Duodenal mucosa (tissue), 2 donors: ENCODE results near the gene HELZ.

Source experiments
- H3K27ac ChIP-seq: one replicate; pipeline ENCODE4 v1.7.0; 2013; ENCODE audit warnings: low read depth, low read length
- H3K27me3 ChIP-seq, 2 donors: one replicate each; pipeline ENCODE4 v1.7.0; 2013; ENCODE audit warnings: low read length in 2 of 2, control low read depth in 1 of 2; ENCODE audit not compliant: insufficient read depth in 2 of 2, control insufficient read depth in 1 of 2
- H3K36me3 ChIP-seq, 2 donors: one replicate each; pipeline ENCODE4 v1.7.0; 2013; ENCODE audit warnings: low read length in 2 of 2, control low read depth in 1 of 2; ENCODE audit not compliant: insufficient read depth in 2 of 2, control insufficient read depth in 1 of 2
- H3K4me1 ChIP-seq, 2 donors: one replicate each; pipeline ENCODE4 v1.7.0; 2013; ENCODE audit warnings: low read length in 2 of 2, control low read depth in 1 of 2; ENCODE audit not compliant: insufficient read depth in 2 of 2, control insufficient read depth in 1 of 2
- H3K4me3 ChIP-seq, 2 donors: one replicate each; pipeline ENCODE4 v1.7.0; 2013; ENCODE audit warnings: low read length in 2 of 2, low read depth in 1 of 2
- H3K9ac ChIP-seq, 2 donors: one replicate each; pipeline ENCODE4 v1.7.0; 2013; ENCODE audit warnings: low read length in 2 of 2, low read depth in 1 of 2
- H3K9me3 ChIP-seq, 2 donors: one replicate each; pipeline ENCODE4 v1.7.0; 2013; ENCODE audit warnings: low read length in 2 of 2, control low read depth in 1 of 2; ENCODE audit not compliant: control insufficient read depth in 1 of 2

The HELZ gene

DNA sequence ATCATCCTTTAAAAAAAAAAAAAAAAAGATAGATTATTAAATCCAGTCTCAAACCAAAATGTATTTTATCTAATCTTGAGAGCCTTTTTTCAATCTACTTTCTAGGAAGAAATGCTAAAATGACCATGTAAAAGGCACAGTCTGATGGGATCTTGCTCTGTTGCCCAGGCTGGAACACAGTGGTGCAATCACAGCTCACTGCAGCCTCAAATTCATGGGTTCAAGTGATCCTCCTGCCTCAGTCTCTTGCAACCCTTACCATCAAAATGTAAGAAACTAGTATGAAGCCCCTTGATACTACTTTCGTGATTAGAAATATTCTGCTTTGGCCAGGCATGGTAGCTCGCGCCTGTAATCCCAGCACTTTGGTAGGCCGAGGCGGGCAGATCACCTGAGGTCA, 70.8 kb downstream of the HELZ start:
- no peaks in the 10 kb centered on the region for H3K9me3 ChIP-seq
- H3K27ac ChIP-seq, result no peak overlapping the region
- no peaks in the 10 kb centered on the region for H3K27me3 ChIP-seq
- peaks cover 1 to 13% of the 10 kb centered on the region in 2 donors for H3K4me1 ChIP-seq
- H3K4me3 ChIP-seq, result no peak overlapping the region
- peaks cover 0 to 18% of the 10 kb centered on the region in 2 donors for H3K36me3 ChIP-seq
- no peak overlapping the region for H3K9ac ChIP-seq

DNA sequence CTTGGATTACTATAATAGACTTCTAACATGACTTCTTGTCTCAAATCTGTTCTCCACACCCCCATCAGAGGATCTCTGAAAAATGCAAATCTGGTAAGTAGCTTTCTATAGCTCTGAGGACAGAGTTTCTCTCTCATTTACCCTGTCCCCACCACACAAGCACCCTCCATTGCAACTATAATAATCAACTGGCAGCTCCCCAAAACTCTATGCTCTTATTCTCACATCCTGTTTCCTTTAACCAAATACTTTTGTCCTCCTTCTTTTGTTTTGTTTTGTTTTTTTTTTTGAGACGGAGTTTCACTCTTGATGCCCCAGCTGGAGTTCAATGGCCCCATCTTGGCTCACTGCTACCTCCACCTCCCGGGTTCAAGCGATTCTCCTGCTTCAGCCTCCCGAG, 73.4 kb downstream of the HELZ start:
- Histone ChIP-seq H3K36me3 (peaks cover 0 to 21% of the 10 kb centered on the region in 2 donors), H3K9me3 (no peaks in the 10 kb centered on the region), H3K27me3 (no peaks in the 10 kb centered on the region), H3K4me1 (peaks cover 3 to 14% of the 10 kb centered on the region in 2 donors), H3K27ac (no peak overlapping the region), H3K9ac (no peak overlapping the region), H3K4me3 (no peak overlapping the region)

DNA sequence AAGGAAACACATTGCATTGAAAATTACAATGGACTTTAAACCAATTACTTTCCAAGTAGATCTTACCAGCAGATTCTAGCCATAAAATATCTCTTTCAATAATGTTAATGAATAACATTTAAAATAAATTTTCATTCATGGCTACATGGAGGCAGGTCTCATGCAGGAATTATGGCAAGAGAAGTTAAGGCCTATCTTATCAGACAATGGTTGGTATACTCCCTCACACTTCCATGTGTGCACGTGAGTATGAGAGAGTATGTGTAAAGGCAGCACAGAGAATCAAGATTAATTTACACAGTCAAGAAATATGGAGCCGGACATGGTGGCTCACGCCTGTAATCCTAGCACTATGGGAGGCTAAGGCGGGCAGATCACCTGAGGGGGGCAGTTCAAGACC, 76.5 kb downstream of the HELZ start:
- Histone ChIP-seq H3K9ac (no peak overlapping the region), H3K9me3 (no peaks in the 10 kb centered on the region), H3K36me3 (peaks cover 11 to 42% of the 10 kb centered on the region in 2 donors), H3K27me3 (no peaks in the 10 kb centered on the region), H3K4me3 (no peak overlapping the region), H3K27ac (no peak overlapping the region), H3K4me1 (peaks cover 3 to 14% of the 10 kb centered on the region in 2 donors)

DNA sequence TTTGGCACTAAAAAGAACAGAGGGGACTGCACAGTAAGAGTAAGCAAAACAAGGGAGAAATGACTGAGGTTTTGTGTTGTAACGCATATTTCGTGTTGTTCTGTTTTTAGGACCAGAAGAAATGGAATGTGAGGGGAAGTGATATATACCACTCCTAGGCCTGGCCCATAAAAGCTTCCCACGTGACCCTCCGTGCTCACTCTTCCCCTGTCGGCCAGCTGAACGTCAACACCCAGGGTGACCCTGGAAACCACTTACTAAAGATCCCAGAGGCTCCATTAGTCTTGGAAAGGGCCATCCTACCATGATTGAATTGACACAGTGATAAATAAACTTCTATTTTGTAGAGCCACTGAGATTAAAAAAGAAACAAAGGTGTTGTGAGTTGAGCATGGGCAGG, 79.8 kb downstream of the HELZ start:
- Histone ChIP-seq H3K9ac (no peak overlapping the region), H3K9me3 (no peaks in the 10 kb centered on the region), H3K27ac (no peak overlapping the region), H3K4me3 (no peak overlapping the region), H3K27me3 (no peaks in the 10 kb centered on the region), H3K4me1 (peaks cover 3 to 9% of the 10 kb centered on the region in 2 donors), H3K36me3 (peaks cover 13 to 53% of the 10 kb centered on the region in 2 donors)

DNA sequence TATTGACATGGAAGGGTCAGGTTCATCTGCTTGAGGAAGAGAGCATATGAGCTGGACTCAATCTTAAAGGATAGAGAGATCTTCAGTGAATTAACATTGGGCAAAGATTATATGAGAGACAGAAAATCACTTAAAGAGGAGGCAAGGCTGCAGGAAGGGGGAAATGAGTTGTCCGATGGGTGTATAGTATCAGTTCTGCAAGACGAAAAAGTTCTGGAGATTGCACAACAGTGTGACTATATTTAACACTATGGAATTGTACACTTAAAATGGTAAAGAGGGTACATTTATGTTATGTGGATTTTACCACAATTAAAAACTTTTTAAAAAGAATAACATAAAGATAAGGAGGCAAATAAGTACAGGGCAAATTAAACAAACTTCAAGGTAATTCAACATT, 80.7 kb downstream of the HELZ start:
- no peaks in the 10 kb centered on the region for H3K9me3 ChIP-seq
- H3K4me3 ChIP-seq, result no peak overlapping the region
- H3K27ac ChIP-seq, result no peak overlapping the region
- H3K9ac ChIP-seq, result no peak overlapping the region
- no peaks in the 10 kb centered on the region for H3K27me3 ChIP-seq
- H3K4me1 ChIP-seq, result peaks cover 2 to 3% of the 10 kb centered on the region in 2 donors
- peaks cover 13 to 53% of the 10 kb centered on the region in 2 donors for H3K36me3 ChIP-seq

DNA sequence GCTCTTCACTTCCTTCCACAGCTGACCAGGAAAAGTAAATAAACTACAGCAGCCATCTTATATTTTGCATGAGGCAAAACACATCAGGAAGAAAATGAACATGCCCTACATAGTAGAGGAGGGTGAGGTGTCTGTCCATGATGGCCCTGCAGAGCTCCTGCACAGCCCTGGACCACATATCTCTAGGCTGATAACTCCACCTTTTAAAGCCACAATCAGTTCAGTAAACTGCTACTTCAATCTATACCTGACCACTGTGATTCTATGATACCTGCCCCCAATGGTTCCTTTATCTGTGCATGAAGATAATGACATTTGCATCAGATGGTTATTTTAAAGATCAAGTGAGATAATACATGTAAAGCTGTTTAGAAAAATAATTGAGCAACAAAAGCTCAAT, 82.2 kb downstream of the HELZ start:
- peaks cover 13 to 51% of the 10 kb centered on the region in 2 donors for H3K36me3 ChIP-seq
- no peaks in the 10 kb centered on the region for H3K4me1 ChIP-seq

DNA sequence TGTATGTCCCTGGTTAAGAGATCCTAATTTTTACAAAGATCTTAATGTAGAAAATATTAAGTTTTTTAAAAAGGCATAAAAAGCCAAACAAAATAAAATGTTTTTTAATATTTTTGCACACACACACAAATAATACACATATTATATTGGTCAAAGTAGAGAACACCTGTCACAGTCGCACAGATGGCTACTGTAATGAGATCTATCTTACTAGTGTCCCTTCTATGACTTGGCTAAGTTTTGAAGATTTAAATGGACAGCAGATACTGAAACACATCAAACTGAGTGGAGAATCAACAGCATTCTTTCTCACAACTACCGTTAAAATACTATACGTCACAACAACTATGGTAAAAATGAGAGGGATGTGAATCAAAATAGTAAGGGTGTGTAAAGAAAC, 83.4 kb downstream of the HELZ start:
- Histone ChIP-seq H3K9me3 (no peaks in the 10 kb centered on the region), H3K4me3 (no peak overlapping the region), H3K27me3 (no peaks in the 10 kb centered on the region), H3K9ac (no peak overlapping the region), H3K36me3 (peaks cover 13 to 44% of the 10 kb centered on the region in 2 donors), H3K4me1 (no peaks in the 10 kb centered on the region), H3K27ac (no peak overlapping the region)

More for the DNA sequence above, 82.2 kb downstream of the HELZ start:
- Histone ChIP-seq H3K27me3 (no peaks in the 10 kb centered on the region), H3K4me3 (no peak overlapping the region), H3K27ac (no peak overlapping the region), H3K9me3 (no peaks in the 10 kb centered on the region), H3K9ac (no peak overlapping the region)

DNA sequence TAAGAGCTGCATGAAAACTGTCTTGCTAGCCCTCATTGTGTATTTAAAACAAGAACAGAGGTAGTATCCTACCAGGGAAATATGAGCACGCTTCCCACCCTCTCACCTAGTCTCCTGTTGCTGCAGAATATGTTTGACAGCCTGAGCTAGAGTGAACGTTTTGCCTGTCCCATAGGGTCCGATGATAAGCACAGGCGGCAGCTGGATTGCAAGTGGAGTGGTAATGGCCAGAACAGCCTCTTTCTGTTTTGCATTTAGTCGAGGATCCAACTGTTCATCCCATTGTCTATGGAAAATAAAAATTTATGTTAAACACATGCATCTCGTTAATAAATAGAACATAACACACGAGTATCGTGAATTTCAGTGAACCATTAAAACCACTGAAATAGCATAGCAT, 84.2 kb downstream of the HELZ start:
- Histone ChIP-seq H3K27me3 (no peaks in the 10 kb centered on the region), H3K36me3 (peaks cover 10 to 38% of the 10 kb centered on the region in 2 donors), H3K4me1 (no peaks in the 10 kb centered on the region), H3K9me3 (no peaks in the 10 kb centered on the region), H3K9ac (no peak overlapping the region), H3K27ac (no peak overlapping the region), H3K4me3 (no peak overlapping the region)

DNA sequence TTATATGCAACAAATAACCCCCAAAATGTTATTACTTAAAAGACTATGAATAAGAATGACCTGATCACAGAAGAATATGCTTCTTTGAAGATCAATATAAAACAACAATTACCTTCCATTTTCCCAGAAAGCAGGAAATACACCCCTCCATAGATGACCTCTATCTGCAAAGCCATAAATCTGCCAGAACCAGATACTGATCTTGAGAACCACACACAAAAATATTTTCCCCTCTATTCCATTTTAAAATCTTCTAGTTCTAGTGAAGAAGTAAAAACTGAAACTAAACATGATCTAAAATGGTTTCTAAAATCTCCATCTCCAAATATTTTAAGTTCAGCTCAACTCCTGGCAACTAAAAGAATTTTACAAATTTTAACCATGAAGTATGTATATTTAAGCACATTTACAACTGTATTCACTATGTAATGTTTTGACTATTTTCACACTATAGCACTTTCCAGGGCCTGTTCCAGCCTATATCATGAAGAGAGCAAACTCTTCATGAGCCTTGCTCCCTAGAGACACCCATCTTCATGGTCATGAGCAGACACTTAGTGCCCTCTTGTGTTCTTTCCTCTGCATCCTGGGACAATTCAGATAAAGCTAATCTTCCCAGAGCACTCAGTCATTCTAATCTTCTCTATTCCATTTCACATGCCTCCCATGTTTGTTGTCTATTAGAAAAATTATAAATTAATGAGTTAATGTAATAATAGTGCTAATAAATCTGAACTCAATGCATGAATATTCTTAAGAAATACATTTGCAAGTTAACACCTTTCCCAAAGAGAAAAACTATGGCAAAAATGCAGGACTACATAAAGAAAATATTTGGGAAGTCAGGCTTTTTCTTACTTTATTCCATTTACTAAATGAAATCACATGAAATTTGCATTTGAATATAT, 87.0 kb downstream of the HELZ start:
- H3K27ac ChIP-seq, result no peak overlapping the region
- peaks cover 2 to 18% of the 10 kb centered on the region in 2 donors for H3K36me3 ChIP-seq
- H3K4me3 ChIP-seq, result no peak overlapping the region
- no peaks in the 10 kb centered on the region for H3K4me1 ChIP-seq
- no peaks in the 10 kb centered on the region for H3K9me3 ChIP-seq
- no peak overlapping the region for H3K9ac ChIP-seq
- H3K27me3 ChIP-seq, result no peaks in the 10 kb centered on the region

DNA sequence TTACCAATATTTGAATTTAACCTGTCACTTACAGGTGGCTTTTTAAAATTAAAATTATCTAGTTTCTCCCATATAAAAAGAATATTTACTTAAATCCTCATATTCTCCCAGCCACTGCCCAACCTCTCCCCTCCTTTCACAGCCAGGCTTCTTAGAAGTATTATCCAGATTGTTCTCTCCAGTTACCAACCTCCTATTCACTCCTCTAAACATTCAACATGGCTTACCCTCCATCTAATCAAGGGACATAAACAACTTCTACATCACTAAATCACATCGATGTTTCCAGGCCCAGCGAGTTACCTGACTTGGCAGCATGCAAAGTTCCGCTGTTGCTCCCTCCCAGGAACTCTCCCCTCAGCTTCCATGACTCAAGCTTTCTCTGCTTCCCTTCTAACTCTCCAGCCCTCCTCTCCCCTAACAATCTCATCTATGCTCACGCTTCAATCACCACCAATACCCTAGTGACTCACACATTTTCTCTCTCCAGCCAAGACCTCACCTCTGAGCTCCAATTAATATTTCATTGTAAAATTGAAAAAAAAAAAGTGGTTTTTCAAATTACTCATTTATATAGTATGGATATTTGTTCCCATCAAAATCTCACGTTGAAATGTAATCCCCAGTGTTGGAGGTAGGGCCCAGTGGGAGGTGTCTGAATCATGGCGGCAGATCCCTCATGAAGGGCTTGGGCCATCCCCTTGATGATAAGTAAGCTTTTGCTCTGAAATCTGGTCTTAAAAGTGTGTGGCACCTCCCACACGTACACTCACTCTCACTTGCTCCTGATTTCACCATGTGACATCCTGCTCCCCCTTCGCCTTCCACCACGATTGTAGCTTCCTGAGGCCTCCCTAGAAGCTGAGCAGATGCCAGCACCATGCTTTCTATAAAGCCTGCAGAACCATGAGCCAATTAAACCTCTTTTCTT, 88.5 kb downstream of the HELZ start:
- Histone ChIP-seq H3K36me3 (peaks cover 2 to 18% of the 10 kb centered on the region in 2 donors), H3K9me3 (no peaks in the 10 kb centered on the region)

More for the DNA sequence above, 88.5 kb downstream of the HELZ start:
- Histone ChIP-seq H3K4me1 (no peaks in the 10 kb centered on the region), H3K27me3 (no peaks in the 10 kb centered on the region), H3K9ac (no peak overlapping the region), H3K27ac (no peak overlapping the region), H3K4me3 (no peak overlapping the region)
